GM23338 (cell line): ENCODE data around the gene PHF20. TPM values are rescaled to one million over a fixed set of nuclear protein-coding genes. Genes with fewer than 3 reads are reported as not detected.

Source experiments
- ATAC-seq: fragments of 200-7000 bp; cut with Tn5 transposase; 3 replicates; pipeline ENCODE4 v1.9.1; 2020
- DNase-seq: peaks from one replicate; pipeline ENCODE4 v3.0.0-alpha.2; 2015; ENCODE audit warnings: low spot score
- H2AFZ ChIP-seq: fragments of 200-600 bp; sonication (generic); 2 replicates; pipeline ENCODE4 v1.8.0; 2016; ENCODE audit warnings: antibody characterized with exemption, mild to moderate bottlenecking, moderate library complexity
- H3F3A ChIP-seq: fragments of 200-600 bp; sonication (generic); replicated peaks from 2 replicates; pipeline ENCODE4 v1.8.0; 2017; ENCODE audit warnings: antibody characterized with exemption, mixed run types, low read depth
- H3K27ac ChIP-seq: fragments of 200-600 bp; sonication (generic); 2 replicates; pipeline ENCODE4 v1.6.1; 2016; ENCODE audit warnings: low read depth
- H3K27me3 ChIP-seq: fragments of 200-600 bp; sonication (generic); 2 replicates; pipeline ENCODE4 v1.8.0; 2016; ENCODE audit warnings: mild to moderate bottlenecking, mixed run types, moderate library complexity; ENCODE audit not compliant: insufficient read depth
- H3K36me3 ChIP-seq: fragments of 200-600 bp; sonication (generic); 2 replicates; pipeline ENCODE4 v1.8.0; 2016; ENCODE audit warnings: mild to moderate bottlenecking; ENCODE audit not compliant: insufficient read depth
- H3K4me1 ChIP-seq: fragments of 200-600 bp; sonication (generic); 2 replicates; pipeline ENCODE4 v1.8.0; 2016; ENCODE audit warnings: mild to moderate bottlenecking, moderate library complexity; ENCODE audit not compliant: insufficient read depth
- H3K4me2 ChIP-seq: fragments of 200-600 bp; sonication (generic); 2 replicates; pipeline ENCODE4 v1.7.1; 2017; ENCODE audit warnings: mixed run types
- H3K4me3 ChIP-seq: fragments of 200-600 bp; sonication (generic); 2 replicates; pipeline ENCODE4 v1.6.1; 2016; ENCODE audit warnings: mixed run types
- H3K79me2 ChIP-seq: fragments of 200-600 bp; sonication (generic); replicated peaks from 2 replicates; pipeline ENCODE4 v1.8.0; 2017; ENCODE audit warnings: mild to moderate bottlenecking; ENCODE audit not compliant: insufficient read depth
- H3K9me2 ChIP-seq: fragments of 200-600 bp; sonication (generic); 2 replicates; pipeline ENCODE4 v1.8.0; 2017; ENCODE audit not compliant: insufficient read depth
- H4K20me1 ChIP-seq: fragments of 200-600 bp; sonication (generic); replicated peaks from 2 replicates; pipeline ENCODE4 v1.8.0; 2017; ENCODE audit warnings: mild to moderate bottlenecking; ENCODE audit not compliant: insufficient read depth
- H3K27ac Mint-ChIP-seq: 2 replicates; pipeline ENCODE4 v1.8.0; 2020; ENCODE audit warnings: inconsistent platforms, mild to moderate bottlenecking, moderate library complexity, mixed read lengths
- H3K27me3 Mint-ChIP-seq: 3 replicates; pipeline ENCODE4 v1.8.0; 2022; ENCODE audit warnings: low read depth, mild to moderate bottlenecking, moderate library complexity, mixed read lengths, inconsistent platforms; ENCODE audit not compliant: insufficient read depth, poor library complexity
- H3K36me3 Mint-ChIP-seq: 3 replicates; pipeline ENCODE4 v1.8.0; 2021; ENCODE audit warnings: low read depth, mild to moderate bottlenecking, inconsistent platforms, moderate library complexity, mixed read lengths
- H3K4me1 Mint-ChIP-seq: 3 replicates; pipeline ENCODE4 v1.8.0; 2020; ENCODE audit warnings: mild to moderate bottlenecking, inconsistent platforms, mixed read lengths
- H3K4me3 Mint-ChIP-seq: 3 replicates; pipeline ENCODE4 v1.8.0; 2021; ENCODE audit warnings: moderate library complexity, mild to moderate bottlenecking, inconsistent platforms, mixed read lengths
- H3K9me3 Mint-ChIP-seq: 3 replicates; pipeline ENCODE4 v1.8.0; 2020; ENCODE audit warnings: moderate library complexity, mild to moderate bottlenecking, inconsistent platforms, mixed read lengths
- CREB1 ChIP-seq: fragments of 250-450 bp; sonication (Bioruptor Pico); IDR thresholded peaks from 2 replicates; pipeline ENCODE4 v1.5.0; 2020; ENCODE audit warnings: low read depth, mild to moderate bottlenecking, moderate library complexity
- CTCF ChIP-seq, 2 experiments: fragments of 200-600 bp in 1 of 2; sonication (generic) in 1 of 2; conservative IDR thresholded peaks; 2 replicates each; pipeline versions ENCODE4 v1.5.1 to v1.6.1; 2016 to 2017; ENCODE audit warnings: antibody characterized with exemption in 2 of 2, low read depth in 2 of 2, mild to moderate bottlenecking in 2 of 2, moderate library complexity in 1 of 2
- ETS1 ChIP-seq: IDR thresholded peaks from 2 replicates; pipeline ENCODE4 v1.6.1; 2016; ENCODE audit warnings: antibody characterized with exemption
- EZH2 ChIP-seq: fragments of 200-600 bp; sonication (generic); IDR thresholded peaks from one replicate; pipeline ENCODE4 v1.8.0; 2017; ENCODE audit warnings: antibody characterized with exemption, mild to moderate bottlenecking, low read depth; ENCODE audit not compliant: unreplicated experiment
- EZH2phosphoT487 ChIP-seq: fragments of 200-600 bp; sonication (generic); IDR thresholded peaks from one replicate; pipeline ENCODE4 v1.8.1; 2018; ENCODE audit warnings: antibody characterized with exemption; ENCODE audit not compliant: unreplicated experiment
- JUNB ChIP-seq: IDR thresholded peaks from one replicate; pipeline ENCODE4 v1.6.1; 2016; ENCODE audit warnings: antibody characterized with exemption; ENCODE audit not compliant: unreplicated experiment
- NANOG ChIP-seq: IDR thresholded peaks from 2 replicates; pipeline ENCODE4 v1.6.1; 2016; ENCODE audit warnings: antibody characterized with exemption, borderline replicate concordance
- POLR2AphosphoS5 ChIP-seq: IDR thresholded peaks from 2 replicates; pipeline ENCODE4 v1.6.1; 2016; ENCODE audit warnings: antibody characterized with exemption, low read depth
- REST ChIP-seq: IDR thresholded peaks from one replicate; pipeline ENCODE4 v1.6.1; 2018; ENCODE audit warnings: antibody characterized with exemption; ENCODE audit not compliant: unreplicated experiment
- STAT1 ChIP-seq: IDR thresholded peaks from one replicate; pipeline ENCODE4 v1.6.1; 2016; ENCODE audit warnings: antibody characterized with exemption; ENCODE audit not compliant: unreplicated experiment
- ZNF114 ChIP-seq: fragments of 250-450 bp; sonication (Bioruptor Pico); IDR thresholded peaks from 2 replicates; pipeline ENCODE4 v1.5.0; 2020; ENCODE audit warnings: mild to moderate bottlenecking, moderate library complexity
- ZNF331 ChIP-seq: fragments of 250-450 bp; sonication (Bioruptor Pico); IDR thresholded peaks from 2 replicates; pipeline ENCODE4 v1.5.0; 2020; ENCODE audit warnings: low read depth, mild to moderate bottlenecking, moderate library complexity
- ZNF462 ChIP-seq: fragments of 250-450 bp; sonication (Bioruptor Pico); IDR thresholded peaks from 2 replicates; pipeline ENCODE4 v1.5.0; 2020; ENCODE audit warnings: mild to moderate bottlenecking, moderate library complexity
- polyA plus RNA-seq: library from polyadenylated mRNA; unstranded; fragments of >200 nt; fragmentation: Nextera tagmentation; extraction: Ambion mirVana; gene quantifications from 2 replicates; pipeline ENCODE4 v1.2.1, GENCODE V29; 2016
- total RNA-seq: library from RNA; depleted of rRNA; stranded (reverse); fragments of >200 nt; shearing (Covaris generic); gene quantifications from 2 replicates; pipeline ENCODE4 v1.2.3, GENCODE V29; 2014

The PHF20 gene
- total and polyA plus RNA-seq, 2 experiments from 2014 or later = 71.8 to 103 TPM

- Histone ChIP-seq H3K9me2 (no peaks in the 10 kb centered on the region), H3F3A (no peaks in the 10 kb centered on the region), H3K36me3 (peaks cover 26% of the 10 kb centered on the region), H3K4me2 (no peak overlapping the region), H3K4me1 (no peaks in the 10 kb centered on the region), H3K79me2 (no peaks in the 10 kb centered on the region), H4K20me1 (no peaks in the 10 kb centered on the region; the same call in 1 of the 2 replicates), H3K27me3 (no peaks in the 10 kb centered on the region), H3K4me3 (no peak overlapping the region), H2AFZ (no peak overlapping the region), H3K27ac (no peak overlapping the region)
- Mint-ChIP-seq H3K4me1 (no peaks in the 10 kb centered on the region), H3K27ac (no peak overlapping the region), H3K9me3 (no peaks in the 10 kb centered on the region), H3K36me3 (peaks cover 38% of the 10 kb centered on the region), H3K4me3 (no peak overlapping the region), H3K27me3 (peaks cover 6% of the 10 kb centered on the region)
- TF ChIP-seq ETS1 (no peak), REST (no peak), STAT1 (no peak), CTCF (conservative IDR thresholded peaks at IDR 0.05; ENCODE audit: low read depth in 2 of 2) (no peak), CREB1 (CRISPR knock-in tag) (no peak), ZNF331 (CRISPR knock-in tag) (no peak), JUNB (no peak), POLR2AphosphoS5 (no peak), ZNF462 (CRISPR knock-in tag) (no peak), EZH2 (no peak), NANOG (no peak), ZNF114 (CRISPR knock-in tag) (no peak), EZH2phosphoT487 (no peak)
- ATAC-seq = no peak
- DNase-seq = no peak
Observed at GRCh38 chr20:35918021-35918420, 146.2 kb downstream of the PHF20 start.
